Aorta (tissue), 5 donors: ENCODE measurements around the gene ALOX12. TPM values are rescaled to one million over a fixed set of nuclear protein-coding genes. Genes with fewer than 3 reads are reported as not detected.
"Not testable (repeated sequence)": the region's sequence is repeated elsewhere in the genome, so short reads cannot be mapped to it uniquely, and the experiment has no call there.

ENCODE experiments used
- ATAC-seq: fragments of 200-7000 bp; cut with Tn5 transposase; one replicate; pipeline ENCODE4 v1.9.1; 2022; ENCODE audit warnings: moderate library complexity; ENCODE audit not compliant: low FRiP score
- DNase-seq, 2 donors: peaks; one replicate each; pipeline ENCODE4 v3.0.0-alpha.2; 2020
- H3K27ac ChIP-seq, 2 donors: one replicate each; pipeline ENCODE4 v1.5.1; 2013; ENCODE audit warnings: low read length in 2 of 2, mild to moderate bottlenecking in 2 of 2, moderate library complexity in 2 of 2, control low read depth in 1 of 2, inconsistent platforms in 1 of 2, low read depth in 1 of 2
- H3K27me3 ChIP-seq, 2 donors: one replicate each; pipeline ENCODE4 v1.6.1; 2013; ENCODE audit warnings: control low read depth in 1 of 2, low read length in 1 of 2, mild to moderate bottlenecking in 1 of 2, moderate library complexity in 1 of 2; ENCODE audit not compliant: insufficient read depth in 2 of 2, control insufficient read depth in 1 of 2
- H3K36me3 ChIP-seq, 2 donors: one replicate each; pipeline ENCODE4 v1.6.1; 2013; ENCODE audit warnings: control low read depth in 1 of 2, low read length in 1 of 2, mild to moderate bottlenecking in 1 of 2; ENCODE audit not compliant: insufficient read depth in 2 of 2, control insufficient read depth in 1 of 2
- H3K4me1 ChIP-seq, 2 donors: one replicate each; pipeline ENCODE4 v1.6.1; 2013; ENCODE audit warnings: low read length in 2 of 2, control low read depth in 1 of 2, mild to moderate bottlenecking in 1 of 2, moderate library complexity in 1 of 2; ENCODE audit not compliant: insufficient read depth in 2 of 2, control insufficient read depth in 1 of 2
- H3K4me3 ChIP-seq, 2 donors: one replicate each; pipeline ENCODE4 v1.5.1; 2013; ENCODE audit warnings: low read length in 2 of 2, control low read depth in 1 of 2, mild to moderate bottlenecking in 1 of 2
- H3K9me3 ChIP-seq: one replicate; pipeline ENCODE4 v1.6.1; 2013; ENCODE audit warnings: mild to moderate bottlenecking, low read length; ENCODE audit not compliant: control insufficient read depth
- WGBS, 2 donors: extraction: QIAGEN DNeasy Blood & Tissue Kit; methylation state at CpG; one replicate each; pipeline ENCODE4 v1.1.7; 2013; 5-methylcytosine and 5-hydroxymethylcytosine counted together
- intact Hi-C, 2 donors: fragments of 100-400 bp; cut with DNase I; formaldehyde crosslinking; loops; one replicate each; pipeline versions ENCODE4 v1.14.2 to v1.15.0; 2022
- long read RNA-seq, 2 donors: library from polyadenylated mRNA; unstranded; transcript quantifications; one replicate each; pipeline ENCODE4 v2.0.0, GENCODE V29; 2020 to 2021
- polyA plus RNA-seq, 2 donors: library from polyadenylated mRNA; stranded (reverse); fragments of 200-250 nt; gene quantifications; one replicate each; pipeline ENCODE4 v1.2.3, GENCODE V29; 2013
- total RNA-seq, 2 donors: library from RNA; stranded (reverse); fragmentation: NEBNext Ultra II Directional; extraction: Animal tissue kit (Norgen Biotek cat#: 25700); gene quantifications; one replicate each; pipeline ENCODE4 v1.2.1, GENCODE V29; 2021
- donor health status: healthy with polysubstance abuse.
- donor health status: Bipolar disorder and iron deficiency.
- donor health status: DM: no; HTN: no; CAD: no.
- donor health status: DM: no; HTN: no; CAD: no.
- donor health status: DM: yes; HTN: yes; CAD: no.

Gene ALOX12
- not detected for total RNA-seq
- not detected for polyA plus RNA-seq
- long read RNA-seq, donor 1, partial matches to known transcripts: 1 of 9 reads
- long read RNA-seq, donor 1, other reads (novel, unspliced or antisense): 7 of 9 reads
- long read RNA-seq, donor 2, partial matches to known transcripts: 0 of 1 reads
- long read RNA-seq, donor 2, other reads (novel, unspliced or antisense): 1 of 1 reads

GRCh38 chr17:6995500-6996255, at the start of gene ALOX12:
Gene ALOX12, plus strand, starts transcription at chr17:6996049. Its CDS starts 69 bp downstream, at chr17:6996118.
- WGBS, 2 donors: 15 to 17% methylated on average over 55 to 64 of the region's 64 CpGs
- Histone ChIP-seq H3K27ac (no peak within 1 kb of the TSS), H3K9me3 (no peaks in the 10 kb centered on the region), H3K4me1 (no peaks in the 10 kb centered on the region), H3K27me3 (no peaks in the 10 kb centered on the region), H3K36me3 (no peaks in the 10 kb centered on the region), H3K4me3 (no peak within 1 kb of the TSS)
- ATAC-seq (peak; percentile 50), DNase-seq (peak; percentile 56 to 77)
- intact Hi-C loops: no loop called here

DNA sequence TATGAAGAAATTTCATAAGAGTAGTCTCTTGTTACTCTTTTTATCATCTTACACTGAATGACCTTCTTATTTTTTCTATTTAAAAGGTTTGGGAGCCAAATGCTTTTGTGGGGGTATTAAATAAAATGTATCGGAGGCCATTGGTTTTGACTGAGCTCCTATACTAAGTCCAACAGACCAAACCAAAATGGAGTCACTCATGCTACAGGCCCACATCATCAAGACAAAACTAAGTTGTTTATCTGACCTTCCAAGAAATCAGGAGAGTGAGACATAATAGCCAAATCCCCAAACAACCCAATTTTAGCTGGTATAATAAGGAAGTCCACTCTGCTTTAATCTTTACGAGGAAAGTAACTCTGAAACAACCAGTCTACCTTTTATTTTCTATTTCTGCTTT, 48.1 kb upstream of the ALOX12 start:
- WGBS, 2 donors: 78 to 82% methylated on average over 2 of the region's 2 CpGs
- intact Hi-C loops: no loop called here
- ATAC-seq: no peak

DNA sequence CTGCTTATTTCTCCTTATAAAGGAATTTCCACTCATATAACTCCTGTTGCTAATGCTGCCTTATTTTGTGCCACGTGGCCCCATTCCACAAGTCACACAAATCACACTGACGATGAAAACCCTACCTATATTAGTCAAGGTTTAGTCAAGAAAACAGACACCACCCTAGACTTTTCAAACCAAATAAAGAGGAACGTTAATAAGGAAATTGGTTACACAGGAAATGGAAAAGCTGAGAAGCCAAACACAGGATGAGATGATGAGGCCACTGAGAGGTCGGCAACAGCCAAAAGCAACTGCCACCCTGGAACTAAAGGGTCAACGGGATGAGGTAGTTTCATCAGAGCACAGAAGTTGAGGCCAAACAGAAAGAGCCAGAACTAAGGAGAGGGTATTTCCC, 47.3 kb upstream of the ALOX12 start:
- 36 to 40% methylated on average over 5 of the region's 5 CpGs for WGBS, 2 donors
- intact Hi-C loops: no loop called here
- ATAC-seq (no peak), DNase-seq (no peak)
- Histone ChIP-seq H3K27ac (no peak overlapping the region), H3K27me3 (no peaks in the 10 kb centered on the region), H3K36me3 (no peaks in the 10 kb centered on the region), H3K4me3 (no peak overlapping the region), H3K4me1 (no peaks in the 10 kb centered on the region), H3K9me3 (no peaks in the 10 kb centered on the region)

More for the DNA sequence above, 48.1 kb upstream of the ALOX12 start:
- Histone ChIP-seq H3K4me3 (no peak overlapping the region), H3K27me3 (no peaks in the 10 kb centered on the region), H3K4me1 (no peaks in the 10 kb centered on the region), H3K27ac (no peak overlapping the region), H3K36me3 (no peaks in the 10 kb centered on the region), H3K9me3 (no peaks in the 10 kb centered on the region)
- DNase-seq: no peak

- Histone ChIP-seq H3K4me3 (no peak overlapping the region), H3K4me1 (no peaks in the 10 kb centered on the region), H3K36me3 (no peaks in the 10 kb centered on the region), H3K9me3 (no peaks in the 10 kb centered on the region), H3K27ac (no peak overlapping the region), H3K27me3 (no peaks in the 10 kb centered on the region)
- no peak for DNase-seq
- WGBS, 2 donors: 78 to 79% methylated on average over 3 of the region's 3 CpGs
- intact Hi-C loops: no loop called here
- ATAC-seq: no peak
Observed at GRCh38 chr17:6948976-6949375, 46.9 kb upstream of the ALOX12 start.

DNA sequence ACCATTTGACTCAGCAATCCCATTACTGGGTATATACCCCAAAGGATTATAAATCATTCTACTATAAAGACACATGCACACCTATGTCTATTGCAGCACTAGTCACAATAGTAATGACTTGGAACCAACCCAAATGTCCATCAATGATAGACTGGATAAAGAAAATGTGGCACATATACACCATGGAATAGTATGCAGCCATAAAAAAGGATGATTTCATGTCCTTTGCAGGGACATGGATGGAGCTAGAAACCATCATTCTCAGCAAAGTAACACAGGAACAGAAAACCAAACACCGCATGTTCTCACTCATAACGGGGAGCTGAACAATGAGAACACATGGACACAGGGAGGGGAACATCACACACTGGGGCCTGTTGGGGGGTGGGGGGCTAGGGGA, 44.9 kb upstream of the ALOX12 start:
- DNase-seq, H3K27me3 ChIP-seq, ATAC-seq, intact Hi-C loops, H3K27ac ChIP-seq, H3K4me1 ChIP-seq, H3K4me3 ChIP-seq, H3K9me3 ChIP-seq, H3K36me3 ChIP-seq: not testable (repeated sequence)
- WGBS, 2 donors: 96 to 98% methylated on average over 2 of the region's 2 CpGs

- Histone ChIP-seq H3K27me3 (no peaks in the 10 kb centered on the region), H3K27ac (no peak overlapping the region), H3K36me3 (no peaks in the 10 kb centered on the region), H3K4me3 (no peak overlapping the region), H3K9me3 (peaks cover 4% of the 10 kb centered on the region), H3K4me1 (no peaks in the 10 kb centered on the region)
- no peak for DNase-seq
- 85 to 86% methylated on average over 5 of the region's 5 CpGs for WGBS, 2 donors
- no peak for ATAC-seq
- intact Hi-C loops: no loop called here
Observed at GRCh38 chr17:6953689-6954088, 42.2 kb upstream of the ALOX12 start.

- Histone ChIP-seq H3K27me3 (no peaks in the 10 kb centered on the region), H3K9me3 (peaks cover 4% of the 10 kb centered on the region), H3K36me3 (no peaks in the 10 kb centered on the region), H3K27ac (no peak overlapping the region), H3K4me1 (no peaks in the 10 kb centered on the region), H3K4me3 (no peak overlapping the region)
- ATAC-seq: no peak
- WGBS, 2 donors: 85 to 88% methylated on average over 3 of the region's 3 CpGs
- intact Hi-C loops: loop anchor here in 1 of 2 donors (2.0 kb wide), 1 partner anchor 17 kb away; no protein-coding TSS in a partner anchor
- no peak for DNase-seq
Observed at GRCh38 chr17:6959700-6960099, 36.1 kb upstream of the ALOX12 start.

DNA sequence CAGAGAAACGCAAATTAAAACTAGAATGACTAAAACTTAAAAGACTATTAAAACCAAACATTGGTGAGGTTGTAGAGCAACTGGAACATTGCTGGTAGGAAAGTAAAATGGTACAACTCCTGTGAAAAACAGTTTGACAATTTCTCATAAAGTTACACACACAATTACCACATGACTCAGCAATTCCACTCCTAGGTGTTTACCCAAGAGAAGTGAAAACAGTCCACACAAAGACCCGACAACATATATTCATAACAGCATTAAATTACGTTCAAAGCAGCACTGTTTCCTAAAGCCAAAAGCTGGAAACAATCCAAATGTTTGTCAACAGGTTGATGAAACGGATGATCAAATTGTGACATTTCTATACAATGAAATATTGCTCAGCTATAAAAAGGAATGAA, 26.5 kb upstream of the ALOX12 start:
- intact Hi-C loops: no loop called here
- H3K4me1 ChIP-seq: no peaks in the 10 kb centered on the region
- H3K27me3 ChIP-seq: no peaks in the 10 kb centered on the region
- ATAC-seq (no peak), DNase-seq (no peak)
- WGBS, 2 donors: 57 to 65% methylated on average over 4 of the region's 4 CpGs
- no peak overlapping the region for H3K27ac ChIP-seq
- no peaks in the 10 kb centered on the region for H3K36me3 ChIP-seq
- no peak overlapping the region for H3K4me3 ChIP-seq
- no peaks in the 10 kb centered on the region for H3K9me3 ChIP-seq

DNA sequence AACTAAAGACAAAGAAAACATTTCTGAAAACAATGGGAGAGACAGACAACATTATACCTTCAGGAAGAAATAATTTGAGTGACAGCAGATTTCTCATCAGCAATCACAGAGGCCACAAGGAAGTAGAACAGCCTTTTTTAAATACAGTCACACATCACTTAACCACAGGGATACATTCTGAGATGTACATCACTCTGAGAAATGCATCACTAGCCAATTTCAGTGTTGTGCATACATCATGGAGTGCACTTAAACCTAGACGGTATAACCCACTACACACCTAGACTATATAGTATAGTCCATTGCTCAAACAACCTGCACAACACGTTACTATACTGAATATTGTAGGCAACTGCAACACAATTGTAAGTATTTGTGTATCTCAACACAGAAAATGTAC, 24.9 kb upstream of the ALOX12 start:
- no peaks in the 10 kb centered on the region for H3K27me3 ChIP-seq
- no peak overlapping the region for H3K27ac ChIP-seq
- no peak for ATAC-seq
- H3K9me3 ChIP-seq: peaks cover 1% of the 10 kb centered on the region
- no peak for DNase-seq
- no peaks in the 10 kb centered on the region for H3K36me3 ChIP-seq
- WGBS, 2 donors: 78 to 79% methylated on average over 2 of the region's 2 CpGs
- no peak overlapping the region for H3K4me3 ChIP-seq
- intact Hi-C loops: no loop called here
- H3K4me1 ChIP-seq: no peaks in the 10 kb centered on the region
